ENCODE results near the gene TPD52L1. TPM values are rescaled to one million over a fixed set of nuclear protein-coding genes. Genes with fewer than 3 reads are reported as not detected.
"Not testable (repeated sequence)": the region's sequence is repeated elsewhere in the genome, so short reads cannot be mapped to it uniquely, and the experiment has no call there.

Gene TPD52L1, protein sequence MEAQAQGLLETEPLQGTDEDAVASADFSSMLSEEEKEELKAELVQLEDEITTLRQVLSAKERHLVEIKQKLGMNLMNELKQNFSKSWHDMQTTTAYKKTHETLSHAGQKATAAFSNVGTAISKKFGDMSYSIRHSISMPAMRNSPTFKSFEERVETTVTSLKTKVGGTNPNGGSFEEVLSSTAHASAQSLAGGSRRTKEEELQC
- 53.6 and 54.5 TPM in 2 replicates for total RNA-seq (2014; rRNA removed; shearing (Covaris generic))
- 47.6 and 55.9 TPM in 2 replicates for polyA plus RNA-seq (2015; cell fraction: cytosol; rRNA removed)
- polyA plus RNA-seq (2015; cell fraction: nucleus; rRNA removed): 56.5 and 81.2 TPM in 2 replicates

DNA sequence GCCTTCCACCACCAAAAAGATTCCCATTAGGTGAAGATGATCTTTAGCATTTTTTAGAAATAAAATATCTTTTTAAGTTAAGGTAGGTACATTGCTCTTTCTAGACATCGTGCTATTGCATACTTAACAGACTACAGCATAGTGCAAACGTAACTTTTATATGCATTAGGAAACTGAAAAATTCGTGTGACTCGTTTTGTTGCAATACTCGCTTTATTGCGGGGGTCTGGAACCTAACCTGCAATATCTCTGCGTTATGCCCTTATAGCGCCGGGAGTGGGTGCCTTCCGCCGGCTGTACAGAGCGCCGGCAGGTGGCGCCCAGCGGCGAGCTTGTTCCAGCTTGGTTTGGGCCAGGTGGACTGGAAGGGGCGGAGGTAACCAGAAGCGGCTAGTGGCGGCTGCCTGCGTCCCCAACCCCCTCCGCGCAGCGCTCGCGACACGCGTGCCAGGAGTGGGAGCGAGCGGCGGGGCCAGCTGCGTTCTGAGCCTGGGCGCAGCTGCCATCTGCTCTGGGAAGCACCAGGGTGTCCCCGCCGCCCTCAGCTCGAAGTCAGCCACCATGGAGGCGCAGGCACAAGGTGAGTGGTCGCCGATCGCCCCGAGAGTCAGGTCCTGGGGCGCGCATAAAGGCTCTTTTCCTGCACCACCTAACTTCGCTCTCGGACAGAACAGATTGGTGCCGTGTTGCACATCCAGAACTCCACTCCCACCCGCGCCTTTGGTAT is at the start of gene TPD52L1:
Gene TPD52L1, plus strand, starts transcription at position 383 of the 727 bp plus-strand sequence. Its CDS starts 179 bp downstream, at position 562.
- in situ Hi-C loops (cut with HindIII; ENCODE audit: low pct_unique_long_range_greater_than_20kb, low sequenced_read_pairs): no loop called here
- DNase-seq (ENCODE audit: low read depth, low spot score): peak; percentile 69

DNA sequence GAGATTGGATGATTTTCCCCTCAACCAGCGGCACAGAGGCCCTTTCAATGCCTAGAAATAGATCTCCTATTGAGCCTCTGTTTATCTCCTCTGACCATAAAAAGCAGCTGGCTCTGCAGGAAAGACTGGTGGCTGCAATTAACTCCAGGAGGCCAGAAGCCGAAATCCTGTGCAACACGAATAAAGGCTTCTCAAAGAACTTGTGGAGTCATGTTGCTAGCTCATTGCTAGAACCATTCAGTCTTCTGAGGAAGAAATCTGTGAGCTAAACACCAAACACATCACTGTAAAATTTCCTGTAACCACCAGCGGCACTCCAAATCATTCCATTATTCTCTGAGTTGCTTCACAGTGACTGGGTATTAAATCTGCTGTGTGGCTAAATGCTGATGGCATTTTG is 49.1 kb upstream of the TPD52L1 start:
- DNase-seq (ENCODE audit: low read depth, low spot score): peak; percentile 76
- in situ Hi-C loops (cut with HindIII; ENCODE audit: low pct_unique_long_range_greater_than_20kb, low sequenced_read_pairs): no loop called here

DNA sequence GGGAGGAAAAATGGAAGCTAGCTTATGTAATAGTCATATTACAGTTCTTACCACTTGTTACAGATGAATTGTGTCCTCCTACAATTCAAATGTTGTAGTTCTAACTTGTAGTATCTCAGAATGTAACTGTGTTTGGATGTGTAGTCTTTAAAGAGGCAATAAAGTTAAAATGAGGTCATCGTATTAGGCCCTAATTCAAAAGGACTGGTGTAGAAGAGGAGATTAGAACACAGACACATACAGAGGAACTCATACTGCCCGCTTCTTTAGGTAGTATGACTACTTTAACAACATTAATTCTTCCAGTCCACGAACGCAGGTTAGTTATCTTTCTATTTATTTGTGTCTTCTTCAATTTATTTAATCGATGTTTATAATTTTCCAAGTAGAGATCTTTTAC is 46.5 kb upstream of the TPD52L1 start:
- in situ Hi-C loops (cut with HindIII; ENCODE audit: low pct_unique_long_range_greater_than_20kb, low sequenced_read_pairs): no loop called here
- DNase-seq (ENCODE audit: low read depth, low spot score): no peak

DNA sequence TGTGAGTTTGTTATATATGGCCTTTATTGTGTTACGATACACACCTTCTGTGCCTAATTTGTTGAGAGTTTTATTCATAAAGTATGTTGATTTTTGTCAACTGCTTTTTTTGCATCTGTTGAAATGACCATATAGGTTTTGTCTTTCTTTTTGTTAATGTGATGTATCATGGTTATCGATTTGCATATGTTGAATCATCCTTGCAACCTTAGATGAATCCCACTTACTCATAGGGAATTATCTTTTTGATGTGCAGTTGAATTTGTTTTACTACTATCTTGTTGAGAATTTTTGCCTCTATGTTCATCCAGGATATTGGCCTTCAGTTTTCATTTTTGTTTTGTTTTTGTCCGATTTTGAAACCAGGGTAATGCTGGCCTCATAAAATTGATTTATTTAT is 45.7 kb upstream of the TPD52L1 start:
- DNase-seq (ENCODE audit: low read depth, low spot score): no peak
- in situ Hi-C loops (cut with HindIII; ENCODE audit: low pct_unique_long_range_greater_than_20kb, low sequenced_read_pairs): no loop called here

DNA sequence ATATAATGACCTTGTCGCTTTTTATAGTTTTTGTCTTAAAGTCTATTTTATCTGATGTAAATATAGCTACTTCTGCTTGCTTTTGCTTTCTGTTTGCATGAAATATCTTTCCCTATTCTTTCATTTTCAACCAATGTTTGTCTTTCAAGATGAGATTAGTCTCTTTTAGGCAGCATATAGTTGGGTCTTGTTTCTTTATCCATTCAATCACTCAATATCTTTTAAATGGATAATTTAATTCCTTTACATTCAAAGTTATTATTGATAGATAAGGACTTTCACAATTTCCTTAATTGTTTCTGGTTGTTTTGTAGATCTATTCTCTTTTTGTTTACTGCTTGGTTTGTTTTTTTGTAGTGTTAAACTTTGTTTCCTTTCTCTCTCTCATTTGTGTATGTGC is 43.5 kb upstream of the TPD52L1 start:
- in situ Hi-C loops (cut with HindIII; ENCODE audit: low pct_unique_long_range_greater_than_20kb, low sequenced_read_pairs): no loop called here
- DNase-seq (ENCODE audit: low read depth, low spot score): no peak

DNA sequence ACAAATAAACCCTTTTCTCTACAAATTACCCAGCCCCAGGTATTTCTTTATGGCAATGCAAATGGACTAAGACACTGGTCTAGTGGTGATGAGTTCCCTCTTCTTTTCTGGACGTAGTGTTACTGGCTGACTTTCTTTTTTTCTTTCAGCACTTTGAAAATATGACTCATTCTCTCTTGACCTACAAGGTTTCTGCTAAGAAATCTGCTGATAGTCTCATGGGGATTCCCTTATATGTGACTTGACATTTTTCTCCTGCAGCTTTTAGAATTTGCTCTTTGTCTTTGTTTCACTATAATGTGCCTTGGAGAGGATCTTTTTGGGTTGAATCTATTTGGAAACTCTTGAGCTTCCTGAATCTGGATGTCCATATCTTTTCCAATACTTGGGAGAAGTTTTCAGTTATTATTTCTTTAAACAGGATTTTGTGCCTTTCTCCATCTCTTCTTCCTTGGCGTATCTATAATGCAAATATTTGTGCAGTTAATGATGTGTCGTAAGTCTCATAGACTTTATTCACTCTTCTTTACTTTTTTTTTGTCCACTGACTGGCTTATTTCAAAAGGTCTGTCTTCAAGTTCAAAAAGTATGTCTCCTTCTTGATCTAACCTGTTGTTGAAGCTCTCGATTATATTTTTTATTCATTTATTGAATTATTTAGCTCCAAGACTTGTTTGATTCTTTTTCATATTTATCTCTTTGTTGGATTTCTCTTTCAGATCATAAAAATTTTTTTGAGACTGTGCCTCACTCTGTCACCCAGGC is 42.2 kb upstream of the TPD52L1 start:
- in situ Hi-C loops (cut with HindIII; ENCODE audit: low pct_unique_long_range_greater_than_20kb, low sequenced_read_pairs): no loop called here
- no peak for DNase-seq (ENCODE audit: low read depth, low spot score)

DNA sequence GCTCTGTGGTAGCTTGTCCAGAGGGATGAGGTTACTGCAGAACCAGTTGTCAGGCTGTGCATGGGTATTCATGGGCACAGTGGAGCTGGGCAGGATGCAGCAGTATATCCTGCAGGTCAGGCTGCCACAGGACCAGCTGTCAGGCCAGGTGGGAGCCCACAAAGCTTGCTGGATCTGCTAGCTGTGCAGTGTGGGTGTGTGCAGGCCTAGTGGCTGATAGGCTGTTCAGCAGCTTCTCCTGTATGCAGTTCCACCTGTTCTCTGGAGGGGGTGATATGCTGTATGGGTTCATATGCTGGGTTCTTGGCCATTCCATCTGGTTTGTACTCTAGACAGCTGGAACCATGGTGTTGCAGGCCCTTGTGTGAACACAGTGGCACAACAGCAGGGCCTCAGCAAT is 40.6 kb upstream of the TPD52L1 start:
- no peak for DNase-seq (ENCODE audit: low read depth, low spot score)
- in situ Hi-C loops (cut with HindIII; ENCODE audit: low pct_unique_long_range_greater_than_20kb, low sequenced_read_pairs): no loop called here

DNA sequence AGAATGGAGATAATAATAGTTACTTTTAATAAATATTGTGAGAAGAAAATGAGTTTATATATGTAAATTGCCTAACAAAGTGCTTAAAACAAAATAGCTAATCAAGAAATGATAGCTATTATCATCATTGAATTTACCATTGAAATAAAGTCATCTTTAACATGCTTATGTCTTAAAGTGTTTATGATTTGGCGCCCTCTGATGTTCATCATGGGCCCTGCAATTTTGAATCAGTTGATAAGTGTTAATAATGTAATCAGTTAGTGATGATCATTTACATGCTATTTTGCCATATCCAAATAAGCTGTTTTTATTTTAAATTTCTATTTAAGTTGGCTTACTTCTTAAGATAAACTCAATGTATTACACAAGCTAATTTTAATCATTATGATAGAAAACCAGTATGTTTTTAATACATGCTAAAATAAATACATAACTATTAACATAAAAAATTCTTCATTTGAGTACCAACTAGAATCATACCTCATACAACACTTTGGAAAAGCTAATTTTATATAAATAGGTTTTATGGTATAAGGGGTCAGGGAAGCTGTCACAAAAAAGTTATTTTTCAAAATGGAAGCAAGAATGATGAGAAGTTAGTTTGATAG is 39.2 kb upstream of the TPD52L1 start:
- in situ Hi-C loops (cut with HindIII; ENCODE audit: low pct_unique_long_range_greater_than_20kb, low sequenced_read_pairs): no loop called here

DNA sequence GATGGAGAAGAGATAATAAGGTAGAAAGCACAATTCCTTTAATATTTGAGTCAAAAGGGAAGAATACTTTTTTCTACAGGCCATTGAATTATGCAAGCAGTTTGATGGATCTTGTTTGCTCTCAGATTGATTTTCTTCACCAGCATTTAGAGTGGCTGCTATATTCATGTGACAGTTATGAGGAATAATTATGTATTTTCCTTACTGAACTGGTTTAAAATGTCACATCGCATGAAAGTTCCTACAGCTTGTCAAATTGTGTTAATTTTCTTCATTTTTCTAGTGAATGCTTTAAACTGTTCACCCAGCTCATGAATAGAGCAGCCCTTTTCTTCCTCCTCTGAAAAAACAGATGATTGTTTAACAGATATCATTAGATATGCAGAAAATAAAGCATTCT is 37.4 kb upstream of the TPD52L1 start:
- in situ Hi-C loops (cut with HindIII; ENCODE audit: low pct_unique_long_range_greater_than_20kb, low sequenced_read_pairs): no loop called here
- DNase-seq (ENCODE audit: low read depth, low spot score): no peak

More for the DNA sequence above, 39.2 kb upstream of the TPD52L1 start:
- peak; percentile 68 for DNase-seq (ENCODE audit: low read depth, low spot score)

DNA sequence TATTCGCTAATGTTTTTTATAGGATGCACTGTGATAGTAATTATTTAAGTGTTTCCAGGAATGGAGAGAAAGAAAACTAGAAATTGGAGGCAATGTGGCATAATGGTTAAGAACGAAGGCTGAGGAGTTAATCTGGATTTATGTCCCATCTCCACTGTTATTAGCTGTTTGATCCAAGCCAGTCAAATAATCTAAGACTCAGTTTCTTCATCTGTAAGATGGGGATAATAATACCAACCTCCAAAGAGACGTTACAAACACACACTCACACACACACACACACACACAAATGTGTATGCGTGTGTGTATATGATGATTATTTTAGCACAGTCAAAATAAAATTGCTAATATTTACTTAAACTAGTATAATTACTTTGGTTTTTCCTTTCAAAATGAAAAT is 36.9 kb upstream of the TPD52L1 start:
- in situ Hi-C loops (cut with HindIII; ENCODE audit: low pct_unique_long_range_greater_than_20kb, low sequenced_read_pairs): no loop called here
- DNase-seq (ENCODE audit: low read depth, low spot score): no peak

DNA sequence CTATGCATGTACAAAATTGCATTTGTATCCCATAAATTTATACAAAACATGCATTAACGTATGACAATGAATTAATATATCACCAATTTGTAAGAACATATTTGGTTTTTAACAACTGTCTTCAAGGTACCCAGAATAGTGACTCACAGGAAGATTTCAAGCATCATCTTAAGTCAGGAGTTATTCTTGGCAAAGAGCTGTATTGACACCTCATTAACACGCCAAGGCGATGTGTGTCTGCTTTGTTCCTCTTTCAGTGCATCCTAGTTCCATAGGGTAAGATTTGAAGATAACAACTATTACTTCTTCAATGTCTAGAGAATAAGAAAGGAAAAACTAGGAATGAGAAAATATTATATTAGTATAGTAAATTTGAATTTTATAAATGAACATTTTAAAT is 35.8 kb upstream of the TPD52L1 start:
- in situ Hi-C loops (cut with HindIII; ENCODE audit: low pct_unique_long_range_greater_than_20kb, low sequenced_read_pairs): no loop called here
- DNase-seq (ENCODE audit: low read depth, low spot score): no peak

DNA sequence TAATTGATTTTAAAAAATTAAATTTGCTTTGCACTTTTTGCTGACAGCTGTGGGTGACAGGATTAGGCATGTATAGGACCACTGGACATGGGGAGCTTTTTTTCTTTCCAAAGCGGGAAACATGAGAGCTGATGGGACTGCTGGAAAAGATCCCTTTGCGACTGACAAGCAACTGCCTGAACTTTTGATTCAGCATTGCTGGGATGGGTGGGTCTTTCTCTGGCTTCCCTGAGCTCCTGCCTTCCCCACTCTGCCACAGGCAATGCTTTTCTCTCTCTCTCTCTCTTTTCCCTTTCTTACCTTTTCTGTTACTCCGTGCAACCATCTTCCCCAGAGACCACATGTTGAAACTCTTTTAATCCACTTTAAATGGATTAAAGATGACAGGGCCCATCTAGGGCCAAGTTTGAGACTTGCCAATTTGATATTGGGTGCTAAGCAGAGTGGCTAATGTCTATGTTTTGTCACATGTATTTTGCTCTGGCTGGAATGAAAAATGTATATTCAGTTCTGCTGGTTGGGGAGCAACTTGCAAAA is 33.5 kb upstream of the TPD52L1 start:
- no peak for DNase-seq (ENCODE audit: low read depth, low spot score)
- in situ Hi-C loops (cut with HindIII; ENCODE audit: low pct_unique_long_range_greater_than_20kb, low sequenced_read_pairs): no loop called here

DNA sequence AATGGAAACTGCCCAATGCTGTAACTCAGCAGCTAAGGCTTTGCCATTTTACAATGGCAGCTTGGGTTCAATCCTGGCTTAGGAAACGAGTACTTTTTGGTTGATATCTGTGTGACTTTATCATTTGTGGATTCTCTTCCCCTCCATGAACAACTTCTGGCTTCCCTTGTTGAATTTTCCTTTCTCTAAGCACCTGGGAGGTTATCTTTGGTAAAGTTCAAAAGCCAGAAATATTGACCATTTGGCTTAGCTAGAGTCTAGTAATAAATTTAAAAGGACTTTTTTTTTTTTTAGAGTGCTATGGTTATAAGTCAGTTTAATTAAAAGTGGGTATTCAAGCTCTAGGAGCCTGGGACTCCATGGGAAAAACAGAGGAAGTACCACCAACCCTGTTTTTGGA is 31.7 kb upstream of the TPD52L1 start:
- no peak for DNase-seq (ENCODE audit: low read depth, low spot score)
- in situ Hi-C loops (cut with HindIII; ENCODE audit: low pct_unique_long_range_greater_than_20kb, low sequenced_read_pairs): no loop called here

DNA sequence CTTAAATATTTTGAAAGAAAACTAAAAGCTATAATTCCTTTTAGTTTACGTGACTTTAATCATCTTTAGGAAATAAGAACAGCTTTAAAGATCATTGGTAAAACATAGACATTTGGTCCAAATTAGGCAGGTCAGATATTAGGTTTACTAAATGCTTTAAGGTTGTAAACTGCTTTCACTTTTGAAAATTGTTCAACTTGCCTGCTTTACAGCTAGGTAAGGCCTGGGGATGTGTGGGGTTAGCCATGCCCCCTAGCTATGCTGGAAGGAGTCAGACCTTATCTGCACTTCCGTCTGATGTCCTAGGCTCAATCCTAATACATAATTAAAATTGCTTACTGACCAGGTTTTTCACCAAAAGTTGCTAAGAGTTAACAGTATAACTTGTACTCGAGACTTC is 30.5 kb upstream of the TPD52L1 start:
- in situ Hi-C loops (cut with HindIII; ENCODE audit: low pct_unique_long_range_greater_than_20kb, low sequenced_read_pairs): no loop called here
- no peak for DNase-seq (ENCODE audit: low read depth, low spot score)

DNA sequence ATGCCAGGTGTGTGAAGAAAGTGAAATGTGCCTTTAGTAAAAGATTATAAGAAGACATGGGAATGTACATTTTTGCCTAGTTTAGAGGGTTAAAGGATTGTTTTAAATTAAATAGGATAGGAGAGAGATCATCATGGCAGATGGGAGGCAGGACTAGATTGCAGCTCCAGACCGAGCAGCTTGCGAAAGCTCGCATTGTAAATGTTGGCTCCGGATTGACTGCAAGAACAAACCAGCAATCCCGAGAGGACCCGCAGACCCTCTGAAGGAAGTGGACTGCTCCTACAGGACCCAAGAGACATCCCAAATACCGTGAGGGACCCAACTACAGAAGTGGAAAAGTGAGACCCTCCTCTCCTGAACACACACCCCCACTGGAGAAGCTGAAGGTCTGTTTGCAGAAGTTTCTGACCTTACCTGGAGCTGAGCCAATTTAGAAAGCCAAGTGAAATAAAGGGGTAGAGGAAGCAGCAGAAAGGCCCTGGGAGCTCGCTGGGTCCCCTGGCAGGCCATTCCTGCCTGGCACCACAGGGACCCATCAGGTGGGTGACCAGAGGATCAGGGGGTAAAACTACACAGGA is 30.0 kb upstream of the TPD52L1 start:
- in situ Hi-C loops (cut with HindIII; ENCODE audit: low pct_unique_long_range_greater_than_20kb, low sequenced_read_pairs): no loop called here
- DNase-seq (ENCODE audit: low read depth, low spot score): no peak

DNA sequence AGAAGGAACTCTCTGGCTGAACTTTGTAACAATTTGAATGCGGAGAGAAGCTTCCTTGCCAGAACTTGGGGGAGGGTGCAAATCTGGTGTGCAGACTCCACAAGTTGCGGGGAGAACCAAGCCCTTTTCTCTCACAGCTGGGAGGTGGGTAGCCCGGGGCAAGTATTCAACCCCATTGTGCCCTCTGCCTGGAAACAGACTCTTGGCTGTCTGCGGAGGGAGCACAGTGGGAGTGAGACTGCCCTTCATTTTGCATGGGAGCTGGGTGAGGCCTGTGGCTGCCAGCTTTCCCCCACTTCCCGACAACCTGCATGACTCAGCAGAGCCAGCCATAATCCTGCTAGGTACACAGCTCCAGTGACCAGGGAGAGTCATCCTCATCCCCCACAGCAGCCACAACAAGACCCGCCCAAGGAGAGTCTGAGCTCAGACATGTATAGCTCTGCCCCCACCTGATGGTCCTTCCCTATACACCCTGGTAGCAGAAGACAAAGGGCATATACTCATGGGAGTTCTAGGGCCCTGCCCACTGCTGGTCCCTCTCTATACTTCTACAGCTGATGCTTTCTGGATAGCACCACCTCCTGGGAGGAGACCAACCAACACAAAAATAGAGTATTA is 29.4 kb upstream of the TPD52L1 start:
- in situ Hi-C loops (cut with HindIII; ENCODE audit: low pct_unique_long_range_greater_than_20kb, low sequenced_read_pairs): no loop called here
- DNase-seq (ENCODE audit: low read depth, low spot score): no peak

DNA sequence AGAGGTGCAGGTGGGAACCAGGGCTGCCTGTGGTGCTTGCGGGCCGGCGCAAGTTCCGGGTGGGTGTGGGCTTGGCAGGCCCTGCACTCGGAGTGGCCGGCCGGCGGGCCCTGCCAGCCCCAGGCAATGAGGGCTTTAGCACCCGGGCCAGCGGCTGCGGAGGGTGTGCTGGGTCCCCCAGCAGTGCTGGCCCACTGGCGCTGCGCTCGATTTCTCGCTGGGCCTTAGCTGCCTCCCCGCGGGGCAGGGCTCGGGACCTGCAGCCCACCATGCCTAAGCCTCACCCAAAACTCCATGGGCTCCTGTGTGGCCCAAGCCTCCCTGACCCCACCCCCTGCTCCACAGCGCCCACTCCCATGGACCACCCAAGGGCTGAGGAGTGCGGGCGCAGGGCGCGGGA is 27.7 kb upstream of the TPD52L1 start:
- in situ Hi-C loops (cut with HindIII; ENCODE audit: low pct_unique_long_range_greater_than_20kb, low sequenced_read_pairs): not testable (repeated sequence)

More for the DNA sequence above, 27.7 kb upstream of the TPD52L1 start:
- DNase-seq (ENCODE audit: low read depth, low spot score): not testable (repeated sequence)

All from SK-MEL-5 (cell line).